ENCODE data around the gene KHDRBS1.
"Not testable (repeated sequence)": the region's sequence is repeated elsewhere in the genome, so short reads cannot be mapped to it uniquely, and the experiment has no call there.

Gene KHDRBS1

GRCh38 chr1:31991182-31991581, 22.5 kb upstream of the KHDRBS1 start:
- Histone ChIP-seq H4K20me1 (ENCODE audit: insufficient read depth) (no peaks in the 10 kb centered on the region), H3K36me3 (ENCODE audit: insufficient read depth) (no peaks in the 10 kb centered on the region), H3K79me2 (ENCODE audit: insufficient read depth, low read depth) (no peaks in the 10 kb centered on the region), H3K27me3 (ENCODE audit: insufficient read depth, low read depth) (no peaks in the 10 kb centered on the region), H2AFZ (ENCODE audit: low read depth) (no peak overlapping the region), H3K9ac (no peak overlapping the region), H3K4me3 (IDR thresholded peaks at IDR 0.05; ENCODE audit: insufficient read depth, low read depth, low read length) (no peak overlapping the region), H3K27ac (no peak overlapping the region), H3K4me1 (ENCODE audit: low read depth, poor library complexity, severe bottlenecking) (no peaks in the 10 kb centered on the region), H3K4me2 (no peak overlapping the region)
- TF ChIP-seq CTCF (conservative IDR thresholded peaks at IDR 0.05; ENCODE audit: low read depth, low read length), result no peak

GRCh38 chr1:31995263-31995662, 18.4 kb upstream of the KHDRBS1 start:
- H2AFZ ChIP-seq (ENCODE audit: low read depth), result no peak overlapping the region
- no peaks in the 10 kb centered on the region for H3K27me3 ChIP-seq (ENCODE audit: insufficient read depth, low read depth)
- no peak overlapping the region for H3K27ac ChIP-seq
- H4K20me1 ChIP-seq (ENCODE audit: insufficient read depth), result no peaks in the 10 kb centered on the region
- peaks cover 4% of the 10 kb centered on the region for H3K4me1 ChIP-seq (ENCODE audit: low read depth, poor library complexity, severe bottlenecking)
- H3K4me2 ChIP-seq, result no peak overlapping the region
- no peak overlapping the region for H3K9ac ChIP-seq
- no peaks in the 10 kb centered on the region for H3K36me3 ChIP-seq (ENCODE audit: insufficient read depth)
- H3K4me3 ChIP-seq (IDR thresholded peaks at IDR 0.05; ENCODE audit: insufficient read depth, low read depth, low read length), result no peak overlapping the region
- no peaks in the 10 kb centered on the region for H3K79me2 ChIP-seq (ENCODE audit: insufficient read depth, low read depth)
- no peak for TF ChIP-seq CTCF (conservative IDR thresholded peaks at IDR 0.05; ENCODE audit: low read depth, low read length)

- H3K4me1 ChIP-seq (ENCODE audit: low read depth, poor library complexity, severe bottlenecking); H3K4me2 ChIP-seq; H3K36me3 ChIP-seq (ENCODE audit: insufficient read depth); H3K27ac ChIP-seq; H4K20me1 ChIP-seq (ENCODE audit: insufficient read depth); H3K79me2 ChIP-seq (ENCODE audit: insufficient read depth, low read depth); H2AFZ ChIP-seq (ENCODE audit: low read depth); H3K9ac ChIP-seq; H3K4me3 ChIP-seq (IDR thresholded peaks at IDR 0.05; ENCODE audit: insufficient read depth, low read depth, low read length); H3K27me3 ChIP-seq (ENCODE audit: insufficient read depth, low read depth): not testable (repeated sequence)
These were observed 17.5 kb upstream of the KHDRBS1 start for GRCh38 chr1:31996121-31996520.

GRCh38 chr1:32001863-32002262, 11.8 kb upstream of the KHDRBS1 start:
- H3K27ac ChIP-seq, result no peak overlapping the region
- H3K79me2 ChIP-seq (ENCODE audit: insufficient read depth, low read depth), result no peaks in the 10 kb centered on the region
- no peak overlapping the region for H2AFZ ChIP-seq (ENCODE audit: low read depth)
- no peak overlapping the region for H3K4me3 ChIP-seq (IDR thresholded peaks at IDR 0.05; ENCODE audit: insufficient read depth, low read depth, low read length)
- H3K4me1 ChIP-seq (ENCODE audit: low read depth, poor library complexity, severe bottlenecking), result peaks cover 40% of the 10 kb centered on the region
- no peaks in the 10 kb centered on the region for H4K20me1 ChIP-seq (ENCODE audit: insufficient read depth)
- no peaks in the 10 kb centered on the region for H3K27me3 ChIP-seq (ENCODE audit: insufficient read depth, low read depth)
- no peak overlapping the region; the same call in 1 of the 2 replicates for H3K4me2 ChIP-seq
- no peak for TF ChIP-seq CTCF (conservative IDR thresholded peaks at IDR 0.05; ENCODE audit: low read depth, low read length)
- H3K9ac ChIP-seq, result no peak overlapping the region
- no peaks in the 10 kb centered on the region for H3K36me3 ChIP-seq (ENCODE audit: insufficient read depth)

GRCh38 chr1:32002285-32002684, 11.4 kb upstream of the KHDRBS1 start:
- peaks cover 41% of the 10 kb centered on the region for H3K4me1 ChIP-seq (ENCODE audit: low read depth, poor library complexity, severe bottlenecking)
- not testable (repeated sequence) for H3K4me2 ChIP-seq; H3K9ac ChIP-seq; H4K20me1 ChIP-seq (ENCODE audit: insufficient read depth); H3K27me3 ChIP-seq (ENCODE audit: insufficient read depth, low read depth); H3K79me2 ChIP-seq (ENCODE audit: insufficient read depth, low read depth); H2AFZ ChIP-seq (ENCODE audit: low read depth); H3K4me3 ChIP-seq (IDR thresholded peaks at IDR 0.05; ENCODE audit: insufficient read depth, low read depth, low read length); H3K36me3 ChIP-seq (ENCODE audit: insufficient read depth); H3K27ac ChIP-seq
